AG10803 (cell line): ENCODE measurements around the gene NKAPD1.
A peak's percentile ranks its signal among the peaks of the same experiment; 100 is the strongest.
"Not testable (repeated sequence)": the region's sequence is repeated elsewhere in the genome, so short reads cannot be mapped to it uniquely, and the experiment has no call there.

Experiments used
- DNase-seq: peaks from one replicate; pipeline ENCODE4 v3.0.0; 2010; ENCODE audit warnings: low read depth
- H3K4me3 ChIP-seq: 2 replicates; pipeline ENCODE4 v1.5.1; 2011; ENCODE audit warnings: mild to moderate bottlenecking, low read length, control low read depth
- CTCF ChIP-seq: conservative IDR thresholded peaks from 2 replicates; pipeline ENCODE4 v1.5.1; 2011; ENCODE audit warnings: mild to moderate bottlenecking, low read length, control low read depth, inconsistent platforms

Gene NKAPD1

DNA sequence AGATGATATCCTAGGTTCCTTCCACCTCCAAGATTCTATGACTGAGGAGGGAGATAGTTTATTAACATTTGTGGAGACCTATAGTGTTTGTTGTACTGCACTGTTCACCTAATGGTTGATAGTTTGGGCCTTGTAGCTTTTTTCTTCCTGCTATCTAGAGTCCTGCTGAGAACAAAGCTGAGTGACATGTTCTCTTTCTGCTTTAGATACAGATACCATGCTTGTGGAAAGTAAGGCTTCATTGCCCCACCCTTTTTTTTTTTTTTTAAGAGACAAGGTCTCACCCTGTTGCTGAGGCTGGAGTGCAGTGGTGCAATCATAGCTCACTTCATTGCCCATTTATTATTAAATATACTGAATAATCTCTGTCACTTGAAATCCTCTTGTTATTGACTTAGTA, 36.6 kb upstream of the NKAPD1 start:
- TF ChIP-seq CTCF, result no peak
- H3K4me3 ChIP-seq, result no peak overlapping the region
- no peak for DNase-seq

DNA sequence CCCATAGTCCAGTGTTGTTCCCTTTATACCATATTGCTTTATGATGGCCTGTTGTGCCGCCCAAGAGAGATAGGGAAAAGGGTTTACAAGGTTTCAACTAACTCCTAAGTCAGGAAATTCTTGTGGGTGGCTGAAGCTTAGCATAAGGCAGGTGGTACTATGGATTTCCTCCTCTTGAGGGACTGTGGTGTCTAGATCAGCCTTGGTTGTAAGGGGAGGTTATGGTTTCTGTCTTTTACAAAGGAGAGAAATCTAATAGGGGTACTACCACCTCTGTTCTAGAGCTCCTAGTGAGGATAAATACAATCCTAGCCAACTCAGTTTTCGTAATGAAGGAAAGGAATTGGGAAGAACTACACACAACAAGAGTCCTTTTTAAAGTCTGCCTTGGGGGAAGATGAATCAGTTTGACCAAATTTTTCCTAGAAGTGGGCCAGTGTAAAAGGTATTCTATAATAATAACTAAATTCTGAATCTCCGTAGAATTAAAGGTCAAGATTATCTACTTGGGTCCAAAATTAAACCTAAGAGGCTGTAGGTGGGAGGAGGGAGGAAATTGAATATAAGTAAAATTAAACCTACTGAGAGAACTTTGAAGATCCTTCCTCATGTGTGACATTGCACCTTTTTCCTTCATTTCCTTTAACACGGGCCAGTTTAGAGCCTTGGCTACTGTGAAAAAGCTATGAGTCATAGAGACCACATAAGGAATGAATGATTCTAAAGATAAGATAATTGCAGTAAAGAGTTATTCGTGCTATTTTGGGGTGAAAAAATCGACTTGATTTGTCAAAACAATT, 31.7 kb upstream of the NKAPD1 start:
- no peak overlapping the region for H3K4me3 ChIP-seq
- DNase-seq, result peak; percentile 25

GRCh38 chr11:112042961-112043304, 31.2 kb upstream of the NKAPD1 start:
- H3K4me3 ChIP-seq, result no peak overlapping the region
- no peak for TF ChIP-seq CTCF

More for the DNA sequence above, 31.7 kb upstream of the NKAPD1 start:
- TF ChIP-seq CTCF, result no peak

DNA sequence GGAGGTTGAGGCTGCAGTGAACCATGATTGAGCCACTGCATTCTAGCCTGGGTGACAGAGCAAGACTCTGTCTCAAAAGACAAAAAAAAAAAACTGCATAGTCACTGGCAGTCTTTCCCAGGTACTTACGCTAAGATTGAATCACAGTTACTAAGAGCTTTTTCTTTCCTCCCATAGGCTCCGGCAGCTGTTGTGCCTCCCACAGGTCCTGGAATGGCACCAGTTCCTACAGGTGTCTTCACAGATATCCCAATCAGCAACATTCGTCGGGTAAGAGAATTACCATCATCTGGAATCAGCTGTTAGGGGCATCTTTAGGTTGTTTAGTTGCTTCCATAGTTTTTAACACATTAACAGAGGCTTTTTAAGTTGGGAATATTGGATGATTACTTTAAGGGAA, 29.1 kb upstream of the NKAPD1 start:
- no peak for DNase-seq
- TF ChIP-seq CTCF, result no peak
- H3K4me3 ChIP-seq, result no peak overlapping the region

More at GRCh38 chr11:112042961-112043304, 31.2 kb upstream of the NKAPD1 start:
- DNase-seq, result no peak

- not testable (repeated sequence) for H3K4me3 ChIP-seq, DNase-seq
Measured at GRCh38 chr11:112046647-112047046, 27.5 kb upstream of the NKAPD1 start.

DNA sequence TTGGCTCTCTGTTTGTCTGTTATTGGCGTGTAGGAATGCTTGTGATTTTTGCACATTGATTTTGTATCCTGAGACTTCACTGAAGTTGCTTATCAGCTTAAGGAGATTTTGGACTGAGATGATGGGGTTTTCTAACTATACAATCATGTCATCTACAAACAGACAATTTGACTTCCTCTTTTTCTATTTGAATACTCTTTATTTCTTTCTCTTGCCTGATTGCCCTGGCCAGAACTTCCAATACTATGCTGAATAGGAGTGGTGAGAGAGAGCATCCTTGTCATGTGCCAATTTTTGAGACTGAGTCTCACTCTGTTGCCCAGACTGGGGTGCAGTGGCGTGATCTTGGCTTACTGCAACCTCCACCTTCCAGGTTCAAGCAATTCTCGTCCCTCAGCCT, 25.8 kb upstream of the NKAPD1 start:
- not testable (repeated sequence) for H3K4me3 ChIP-seq, DNase-seq

DNA sequence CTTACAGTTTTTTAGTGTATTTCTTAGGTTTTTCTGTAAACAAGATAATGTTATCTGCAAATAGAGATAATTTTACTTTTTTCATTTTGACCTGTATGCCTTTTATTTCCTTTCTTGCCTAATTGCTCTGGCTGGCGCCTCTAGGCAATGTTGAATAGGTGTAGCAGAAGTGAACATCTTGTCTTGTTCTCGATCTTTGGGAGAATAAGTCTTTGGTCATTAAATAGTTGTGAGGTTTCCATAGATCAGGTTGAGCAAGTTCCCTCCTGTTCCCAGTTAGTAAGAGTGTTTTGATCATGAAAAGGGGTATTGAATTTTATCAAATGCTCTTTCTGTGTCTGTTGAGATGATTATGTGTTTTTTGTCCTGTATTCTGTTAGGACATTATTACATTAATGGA, 24.3 kb upstream of the NKAPD1 start:
- TF ChIP-seq CTCF, result no peak
- H3K4me3 ChIP-seq, result no peak overlapping the region
- DNase-seq, result no peak

DNA sequence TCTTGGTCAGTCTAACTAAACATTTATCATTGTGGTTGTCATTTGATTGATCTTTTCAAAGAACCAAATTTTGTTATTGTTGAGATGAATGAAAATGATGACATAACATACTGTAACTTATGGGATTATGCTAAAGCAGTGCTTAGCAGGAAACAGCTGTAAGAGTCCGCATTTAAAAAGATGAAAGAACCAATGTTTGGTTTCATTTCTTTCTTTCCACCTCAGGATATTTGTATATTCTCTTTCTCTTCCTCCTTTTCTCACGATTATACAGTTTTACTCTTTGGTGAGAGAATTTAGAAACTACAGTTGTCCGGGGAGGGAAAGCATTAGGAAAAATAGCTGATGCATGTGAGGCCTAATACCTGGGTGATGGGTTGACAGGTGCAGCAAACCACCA, 23.4 kb upstream of the NKAPD1 start:
- no peak for DNase-seq

More for the DNA sequence above, 23.4 kb upstream of the NKAPD1 start:
- H3K4me3 ChIP-seq, result no peak overlapping the region
- TF ChIP-seq CTCF, result no peak
